Ovary (tissue), 9 donors: ENCODE results near the gene GRK5. TPM values are rescaled to one million over a fixed set of nuclear protein-coding genes. Genes with fewer than 3 reads are reported as not detected.

Source experiments
- DNase-seq, 5 donors: peaks; one replicate each; pipeline ENCODE4 v3.0.0-alpha.2; 2019 to 2020
- H3K27ac ChIP-seq, 2 donors: fragments of 200-600 bp; one replicate each; pipeline versions ENCODE4 v1.5.1 to v1.8.0; 2019 to 2022
- H3K27me3 ChIP-seq: fragments of 200-600 bp; one replicate; pipeline ENCODE4 v1.8.0; 2022
- H3K36me3 ChIP-seq: fragments of 200-600 bp; sonication (generic); one replicate; pipeline ENCODE4 v1.5.1; 2019
- H3K4me1 ChIP-seq: one replicate; pipeline ENCODE4 v1.8.1; 2013; ENCODE audit warnings: mild to moderate bottlenecking, moderate library complexity; ENCODE audit not compliant: insufficient read depth
- H3K4me3 ChIP-seq: fragments of 200-600 bp; sonication (generic); one replicate; pipeline ENCODE4 v1.5.1; 2017
- H3K9me3 ChIP-seq, 2 donors: fragments of 200-600 bp in 1 of 2; sonication (generic) in 1 of 2; one replicate each; pipeline versions ENCODE4 v1.5.1 to v1.8.1; 2013 to 2019; ENCODE audit warnings: mild to moderate bottlenecking in 1 of 2, moderate library complexity in 1 of 2
- EP300 ChIP-seq: sonication (generic); formaldehyde crosslinking; IDR thresholded peaks from one replicate; pipeline ENCODE4 v1.6.1; 2017; ENCODE audit warnings: antibody characterized with exemption
- POLR2A ChIP-seq: fragments of 450-650 bp; IDR thresholded peaks from one replicate; pipeline ENCODE4 v1.6.1; 2017; ENCODE audit warnings: antibody characterized with exemption, mild to moderate bottlenecking, moderate library complexity
- WGBS, 3 donors: extraction: QIAGEN DNeasy Blood & Tissue Kit in 1 of 3; methylation state at CpG; one replicate each; pipeline versions ENCODE4 v1.1.5 to v1.1.7; 2013 to 2017; 5-methylcytosine and 5-hydroxymethylcytosine counted together
- intact Hi-C, 4 donors: fragments of 100-400 bp; cut with DNase I; formaldehyde crosslinking; loops; one replicate each; pipeline versions ENCODE4 v1.11.0 to v1.15.1; 2022 to 2023
- polyA plus RNA-seq, 2 donors: library from polyadenylated mRNA; stranded (reverse); fragments of 200-250 nt in 1 of 2; fragments of 350-450 nt in 1 of 2; fragmentation: Illumina TruSeq in 1 of 2; extraction: RNeasy Lipid Tissue Mini Kit (QIAGEN cat#74804) in 1 of 2; gene quantifications; one replicate each; pipeline ENCODE4 v1.2.3, GENCODE V29; 2013 to 2014
- total RNA-seq, 7 donors: library from RNA; depleted of rRNA in 2 of 7; stranded (reverse); fragments of >200 nt in 2 of 7; fragmentation: NEBNext Ultra II Directional in 3 of 7; extraction: Animal tissue kit (Norgen Biotek cat#: 25700) in 3 of 7; gene quantifications; one replicate each; pipeline versions ENCODE4 v1.1.0 to v1.2.4, GENCODE V29; 2016 to 2023
- TF ChIP-seq, protein P1 (sequence below), 3 donors: fragments of 450-650 bp in 2 of 3; fragments of 200-600 bp in 1 of 3; IDR thresholded peaks; one replicate each; pipeline versions ENCODE4 v1.5.1 to v1.8.0; 2016 to 2022; ENCODE audit warnings: antibody characterized with exemption in 3 of 3, mild to moderate bottlenecking in 1 of 3
- donor health status: DM: no; HTN: no; CAD: no; lungs with moderate emphysema.
- donor health status: DM: no; HTN: no; CAD: no.
- donor health status: Bipolar disorder and iron deficiency.
- donor health status: DM: yes; HTN: yes; CAD: no.
- donor health status: DM: no; HTN: no; CAD: no.
- donor health status: DM: yes; HTN: yes; CAD: no.

Gene GRK5
- total and polyA plus RNA-seq, 9 donors: 10.0 to 115 (median 38.2) TPM

DNA sequence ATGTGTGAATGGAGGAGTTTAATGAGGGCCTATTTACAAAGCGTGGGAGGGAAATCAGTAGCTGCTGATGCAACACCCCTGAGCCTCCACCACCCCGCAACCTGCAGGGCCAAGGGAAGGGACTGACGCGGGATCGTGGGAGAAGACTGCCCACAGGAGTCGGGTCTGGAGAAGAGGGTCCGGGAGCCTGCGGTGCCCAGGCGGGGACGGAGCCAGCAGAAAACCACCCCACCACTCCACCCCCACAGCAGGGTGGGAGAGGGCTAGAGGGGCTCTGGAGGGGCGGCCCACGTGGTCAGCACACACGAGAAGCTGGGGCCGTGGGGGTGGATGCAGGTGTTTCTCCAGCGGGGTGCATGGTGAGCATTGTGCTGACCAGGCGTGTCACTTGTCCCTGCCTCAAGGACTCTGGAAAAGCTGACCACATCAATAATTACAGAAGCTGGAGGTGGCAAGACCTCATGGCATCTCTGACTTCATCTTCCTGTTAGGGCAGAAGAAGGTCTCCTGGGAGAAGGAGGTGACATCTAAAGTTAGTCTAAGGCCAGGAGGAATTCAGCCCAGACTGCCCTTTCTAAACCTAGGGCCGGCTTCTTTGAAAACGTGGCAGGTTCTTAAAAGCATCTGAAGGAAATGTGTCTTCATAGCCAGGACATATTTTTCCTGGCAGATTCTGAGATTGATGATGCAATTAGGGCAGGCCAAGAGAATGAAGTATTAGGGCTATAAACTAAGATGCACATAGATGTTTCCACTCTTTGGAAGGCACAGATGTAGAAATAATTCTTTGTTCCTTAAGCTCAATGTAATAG is 184.3 kb downstream of the GRK5 start:
- Histone ChIP-seq H3K36me3 (no peaks in the 10 kb centered on the region), H3K27ac (no peak overlapping the region), H3K4me1 (peaks cover 2% of the 10 kb centered on the region), H3K27me3 (no peaks in the 10 kb centered on the region), H3K4me3 (no peak overlapping the region), H3K9me3 (no peaks in the 10 kb centered on the region)
- intact Hi-C loops: no loop called here
- TF ChIP-seq EP300 (no peak), POLR2A (no peak)
- TF ChIP-seq, protein P1, sequence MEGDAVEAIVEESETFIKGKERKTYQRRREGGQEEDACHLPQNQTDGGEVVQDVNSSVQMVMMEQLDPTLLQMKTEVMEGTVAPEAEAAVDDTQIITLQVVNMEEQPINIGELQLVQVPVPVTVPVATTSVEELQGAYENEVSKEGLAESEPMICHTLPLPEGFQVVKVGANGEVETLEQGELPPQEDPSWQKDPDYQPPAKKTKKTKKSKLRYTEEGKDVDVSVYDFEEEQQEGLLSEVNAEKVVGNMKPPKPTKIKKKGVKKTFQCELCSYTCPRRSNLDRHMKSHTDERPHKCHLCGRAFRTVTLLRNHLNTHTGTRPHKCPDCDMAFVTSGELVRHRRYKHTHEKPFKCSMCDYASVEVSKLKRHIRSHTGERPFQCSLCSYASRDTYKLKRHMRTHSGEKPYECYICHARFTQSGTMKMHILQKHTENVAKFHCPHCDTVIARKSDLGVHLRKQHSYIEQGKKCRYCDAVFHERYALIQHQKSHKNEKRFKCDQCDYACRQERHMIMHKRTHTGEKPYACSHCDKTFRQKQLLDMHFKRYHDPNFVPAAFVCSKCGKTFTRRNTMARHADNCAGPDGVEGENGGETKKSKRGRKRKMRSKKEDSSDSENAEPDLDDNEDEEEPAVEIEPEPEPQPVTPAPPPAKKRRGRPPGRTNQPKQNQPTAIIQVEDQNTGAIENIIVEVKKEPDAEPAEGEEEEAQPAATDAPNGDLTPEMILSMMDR (IDR thresholded peaks at IDR 0.05): no peak
- WGBS, 3 donors: 83 to 84% (median 84%) methylated on average over 18 of the region's 18 CpGs
- no peak for DNase-seq

DNA sequence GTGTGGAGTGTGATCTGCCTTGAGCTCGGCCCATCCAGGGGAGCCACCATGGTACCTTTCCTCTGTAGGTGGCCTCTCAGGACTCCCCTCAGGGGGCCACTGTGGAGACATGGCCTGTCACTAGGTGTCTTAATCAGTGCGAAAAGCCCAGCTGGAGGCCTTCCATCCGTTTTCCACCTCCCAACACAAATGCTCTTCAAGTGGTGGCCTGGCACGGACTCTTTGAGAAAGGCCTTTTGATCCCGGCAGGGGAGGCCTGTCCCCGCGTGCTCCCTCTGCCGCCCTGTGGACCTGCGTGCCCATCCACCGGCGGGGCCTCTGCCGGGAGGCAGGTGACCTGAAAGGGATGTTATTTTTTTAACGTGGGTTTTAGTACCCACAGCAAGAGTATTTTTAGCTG is 185.6 kb downstream of the GRK5 start:
- Histone ChIP-seq H3K9me3 (no peaks in the 10 kb centered on the region), H3K27ac (no peak overlapping the region), H3K4me3 (no peak overlapping the region), H3K36me3 (no peaks in the 10 kb centered on the region), H3K27me3 (no peaks in the 10 kb centered on the region), H3K4me1 (peaks cover 2% of the 10 kb centered on the region)
- WGBS, 3 donors: 83 to 94% (median 89%) methylated on average over 13 of the region's 13 CpGs
- intact Hi-C loops: no loop called here
- TF ChIP-seq POLR2A (no peak), EP300 (no peak)
- TF ChIP-seq, protein P1 (IDR thresholded peaks at IDR 0.05): no peak
- no peak for DNase-seq

DNA sequence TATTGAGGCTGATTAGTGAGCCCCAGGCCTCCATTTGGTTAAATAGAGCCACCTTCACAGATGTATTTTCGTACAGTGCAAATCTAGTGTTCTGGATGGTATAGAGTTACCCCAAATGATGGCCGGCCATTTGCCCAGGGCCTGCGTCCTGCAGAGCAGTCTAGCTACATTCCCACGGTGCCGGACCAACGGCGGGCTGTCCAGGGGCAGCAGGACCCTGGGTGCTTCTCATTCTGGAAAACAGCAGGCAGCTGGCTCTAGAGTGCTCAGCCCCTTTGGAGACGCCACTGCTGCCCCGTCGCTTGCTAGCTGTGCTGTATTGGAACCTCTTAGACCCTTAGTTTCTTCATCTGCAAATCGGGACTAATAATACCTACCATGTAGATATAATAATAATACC is 186.1 kb downstream of the GRK5 start:
- Histone ChIP-seq H3K27me3 (no peaks in the 10 kb centered on the region), H3K4me1 (peaks cover 2% of the 10 kb centered on the region), H3K36me3 (no peaks in the 10 kb centered on the region), H3K9me3 (no peaks in the 10 kb centered on the region), H3K4me3 (no peak overlapping the region), H3K27ac (no peak overlapping the region)
- intact Hi-C loops: no loop called here
- DNase-seq: no peak
- WGBS, 3 donors: 77 to 97% (median 91%) methylated on average over 11 of the region's 11 CpGs
- TF ChIP-seq POLR2A (no peak), EP300 (no peak)
- TF ChIP-seq, protein P1 (IDR thresholded peaks at IDR 0.05): no peak

DNA sequence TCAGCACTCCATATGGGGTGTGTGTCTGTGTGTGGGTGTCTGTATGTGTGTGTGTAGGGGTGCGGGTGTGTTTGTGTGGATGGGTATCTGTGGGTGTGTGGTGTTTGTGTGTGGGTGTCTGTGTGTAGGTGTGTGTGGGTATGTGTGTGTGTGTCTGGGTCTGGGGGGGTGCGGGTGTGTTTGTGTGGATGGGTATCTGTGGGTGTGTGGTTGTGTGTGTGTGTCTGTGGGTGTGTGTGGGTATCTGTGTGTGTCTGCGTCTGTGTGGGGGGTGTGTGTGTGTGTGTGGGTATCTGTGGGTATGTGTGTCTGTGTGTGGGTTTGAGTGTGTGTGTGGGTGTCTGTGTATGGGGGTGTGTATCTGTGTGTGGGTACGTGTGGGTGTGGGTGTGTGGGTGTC is 186.5 kb downstream of the GRK5 start:
- whole genome bisulfite sequencing, 3 donors: 86 to 93% (median 90%) methylated on average over 4 of the region's 4 CpGs
- TF ChIP-seq, protein P1 (IDR thresholded peaks at IDR 0.05): no peak
- no peak for TF ChIP-seq POLR2A
- H3K27ac ChIP-seq: no peak overlapping the region
- DNase-seq: no peak
- no peak overlapping the region for H3K4me3 ChIP-seq
- intact Hi-C loops: no loop called here
- no peaks in the 10 kb centered on the region for H3K27me3 ChIP-seq
- H3K4me1 ChIP-seq: peaks cover 3% of the 10 kb centered on the region
- H3K36me3 ChIP-seq: no peaks in the 10 kb centered on the region
- no peaks in the 10 kb centered on the region for H3K9me3 ChIP-seq
